Measurements from ENCODE around the gene AGBL1. TPM values are rescaled to one million over a fixed set of nuclear protein-coding genes. Genes with fewer than 3 reads are reported as not detected.

The AGBL1 gene
- total and polyA plus RNA-seq, 2 donors (not counting 3 experiments of a cell fraction or from before 2014, with no cell fraction given) = not detected

DNA sequence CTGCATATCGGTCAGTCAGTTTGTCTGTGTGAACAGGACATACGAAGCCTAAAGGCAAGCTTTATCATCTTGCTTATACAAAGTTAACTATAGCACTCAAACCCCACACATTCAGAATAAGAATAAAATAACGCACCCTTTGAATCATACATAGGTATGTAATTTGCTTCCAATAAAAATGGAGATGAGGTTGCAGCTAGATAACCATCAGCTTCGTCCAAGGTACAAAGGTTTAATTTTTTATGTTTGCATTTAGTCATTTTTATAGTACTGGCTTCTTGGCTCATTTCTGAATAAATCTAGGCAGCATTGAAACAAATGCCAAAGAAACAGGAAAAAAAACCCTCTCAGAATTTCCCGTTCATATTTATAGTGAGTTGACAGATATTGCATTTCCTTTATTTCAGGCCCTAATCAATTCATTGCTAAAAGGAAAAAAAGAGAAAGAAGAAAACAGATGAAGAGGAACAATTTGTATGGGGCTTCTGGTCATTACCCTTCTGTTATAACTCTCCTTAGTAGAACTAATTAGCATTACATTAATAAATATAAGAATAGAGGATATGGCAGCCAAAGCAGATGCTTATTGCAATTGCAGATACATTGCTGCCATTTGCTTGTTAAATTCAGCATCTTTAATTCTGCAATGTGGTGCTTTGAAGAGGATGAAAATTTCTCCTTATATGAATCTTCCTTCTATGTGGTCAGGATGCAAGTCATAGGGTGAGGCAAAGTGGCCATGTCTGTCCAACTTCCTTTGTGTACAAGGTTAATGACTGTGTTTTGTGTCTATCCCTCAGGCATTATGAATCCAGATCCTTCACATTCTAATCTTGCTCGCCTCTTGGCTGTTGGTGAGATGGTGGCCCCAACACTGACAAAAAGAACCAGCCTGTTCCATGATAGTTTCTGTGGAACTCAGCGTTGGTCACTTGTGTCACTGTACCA, 550.0 kb downstream of the AGBL1 start:
- no peaks in the 10 kb centered on the region for H4K20me1 ChIP-seq (replicated peaks; ENCODE audit: control insufficient read depth, extremely low read depth, insufficient read depth, low read length)
- H3K9me1 ChIP-seq (replicated peaks; ENCODE audit: control insufficient read depth, extremely low read depth, insufficient read depth, low read length) = no peaks in the 10 kb centered on the region
- no peak overlapping the region for H3K9ac ChIP-seq (replicated peaks; ENCODE audit: extremely low read depth, insufficient read depth, low read length)
- TF ChIP-seq, protein P1, sequence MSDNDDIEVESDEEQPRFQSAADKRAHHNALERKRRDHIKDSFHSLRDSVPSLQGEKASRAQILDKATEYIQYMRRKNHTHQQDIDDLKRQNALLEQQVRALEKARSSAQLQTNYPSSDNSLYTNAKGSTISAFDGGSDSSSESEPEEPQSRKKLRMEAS (IDR thresholded peaks at IDR 0.05; ENCODE audit: insufficient read depth, insufficient read length) = no peak
- TF ChIP-seq POLR2A (IDR thresholded peaks at IDR 0.05; ENCODE audit: low read depth, low read length) (no peak), JUN (IDR thresholded peaks at IDR 0.05; ENCODE audit: borderline replicate concordance, insufficient read depth, insufficient read length, low read depth) (no peak), MYC (IDR thresholded peaks at IDR 0.05; ENCODE audit: low read depth, low read length) (no peak), POLR2AphosphoS5 (IDR thresholded peaks at IDR 0.05; ENCODE audit: insufficient read depth, low read depth, low read length) (no peak), FOS (IDR thresholded peaks at IDR 0.05; ENCODE audit: borderline replicate concordance, insufficient read depth, low read length) (no peak), EZH2 (IDR thresholded peaks at IDR 0.05; ENCODE audit: borderline replicate concordance, low read depth, low read length, severe bottlenecking) (no peak), GATA2 (IDR thresholded peaks at IDR 0.05; ENCODE audit: insufficient read depth, insufficient read length, low read depth, low read length) (no peak)
- TF ChIP-seq, protein P2, sequence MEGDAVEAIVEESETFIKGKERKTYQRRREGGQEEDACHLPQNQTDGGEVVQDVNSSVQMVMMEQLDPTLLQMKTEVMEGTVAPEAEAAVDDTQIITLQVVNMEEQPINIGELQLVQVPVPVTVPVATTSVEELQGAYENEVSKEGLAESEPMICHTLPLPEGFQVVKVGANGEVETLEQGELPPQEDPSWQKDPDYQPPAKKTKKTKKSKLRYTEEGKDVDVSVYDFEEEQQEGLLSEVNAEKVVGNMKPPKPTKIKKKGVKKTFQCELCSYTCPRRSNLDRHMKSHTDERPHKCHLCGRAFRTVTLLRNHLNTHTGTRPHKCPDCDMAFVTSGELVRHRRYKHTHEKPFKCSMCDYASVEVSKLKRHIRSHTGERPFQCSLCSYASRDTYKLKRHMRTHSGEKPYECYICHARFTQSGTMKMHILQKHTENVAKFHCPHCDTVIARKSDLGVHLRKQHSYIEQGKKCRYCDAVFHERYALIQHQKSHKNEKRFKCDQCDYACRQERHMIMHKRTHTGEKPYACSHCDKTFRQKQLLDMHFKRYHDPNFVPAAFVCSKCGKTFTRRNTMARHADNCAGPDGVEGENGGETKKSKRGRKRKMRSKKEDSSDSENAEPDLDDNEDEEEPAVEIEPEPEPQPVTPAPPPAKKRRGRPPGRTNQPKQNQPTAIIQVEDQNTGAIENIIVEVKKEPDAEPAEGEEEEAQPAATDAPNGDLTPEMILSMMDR (IDR thresholded peaks at IDR 0.05; ENCODE audit: extremely low read depth in 1 of 2, insufficient read depth in 1 of 2, low read depth in 1 of 2, low read length in 2 of 2) = no peak
- no peaks in the 10 kb centered on the region for H3K27me3 ChIP-seq (ENCODE audit: control insufficient read depth in 2 of 2, insufficient read depth in 2 of 2, low read length in 2 of 2)
- BruUV-seq (replicated peaks) = no TSS peak
- H3K27ac ChIP-seq (ENCODE audit: insufficient read depth, low read depth, low read length) = no peak overlapping the region
- H3K9me3 ChIP-seq (replicated peaks; ENCODE audit: control insufficient read depth, insufficient read depth, low read length) = no peaks in the 10 kb centered on the region
- H2AFZ ChIP-seq (ENCODE audit: low read depth, low read length) = no peak overlapping the region
- H3K4me2 ChIP-seq (ENCODE audit: insufficient read depth, low read length) = no peak overlapping the region
- H3K4me1 ChIP-seq (ENCODE audit: control insufficient read depth, extremely low read depth, insufficient read depth, low read length) = peaks cover 2% of the 10 kb centered on the region
- H3K79me2 ChIP-seq (ENCODE audit: control insufficient read depth, insufficient read depth, low read length) = no peaks in the 10 kb centered on the region
- dilution Hi-C loops (cut with MboI; ENCODE audit: extremely low pct_ligation_motif_present, low sequenced_read_pairs) = no loop called here
- FAIRE-seq (no peak), DNase-seq (ENCODE audit: low read depth, low spot score) (no peak)
- no peaks in the 10 kb centered on the region for H3K36me3 ChIP-seq (ENCODE audit: control insufficient read depth in 2 of 2, extremely low read depth in 1 of 2, insufficient read depth in 2 of 2, low read length in 2 of 2)
- CTCF ChIA-PET = no interaction called here
- H3K4me3 ChIP-seq (replicated peaks in 1 of 3; ENCODE audit: insufficient read depth in 1 of 3, low read depth in 1 of 3, low read length in 3 of 3) = no peak overlapping the region
- intact Hi-C loops (cut with micrococcal nuclease) = no loop called here
- POLR2A ChIA-PET = no interaction called here

Measured in endothelial cell of umbilical vein (primary cell).